Chondrocyte (in vitro differentiated cells): ENCODE results near the gene MAML1. TPM values are rescaled to one million over a fixed set of nuclear protein-coding genes. Genes with fewer than 3 reads are reported as not detected.
"Not testable (repeated sequence)": the region's sequence is repeated elsewhere in the genome, so short reads cannot be mapped to it uniquely, and the experiment has no call there.

Source experiments
- DNase-seq: peaks from one replicate; pipeline ENCODE4 v3.0.0; 2021; ENCODE audit warnings: mixed read lengths, low spot score
- H3K27ac Mint-ChIP-seq: one replicate; pipeline ENCODE4 v1.8.0; 2021; ENCODE audit warnings: mild to moderate bottlenecking, moderate library complexity, mixed read lengths; ENCODE audit not compliant: unreplicated experiment
- H3K27me3 Mint-ChIP-seq: 2 replicates; pipeline ENCODE4 v1.8.0; 2021; ENCODE audit warnings: low read depth, mixed read lengths
- H3K36me3 Mint-ChIP-seq: 2 replicates; pipeline ENCODE4 v1.8.0; 2021; ENCODE audit warnings: low read depth, mixed read lengths
- H3K4me1 Mint-ChIP-seq: 2 replicates; pipeline ENCODE4 v1.8.0; 2021; ENCODE audit warnings: low read depth, mild to moderate bottlenecking, mixed read lengths
- H3K4me3 Mint-ChIP-seq: one replicate; pipeline ENCODE4 v1.8.0; 2021; ENCODE audit warnings: mild to moderate bottlenecking, moderate library complexity, mixed read lengths; ENCODE audit not compliant: unreplicated experiment
- H3K9me3 Mint-ChIP-seq: 2 replicates; pipeline ENCODE4 v1.8.0; 2021; ENCODE audit warnings: low read depth, mixed read lengths
- CTCF ChIP-seq: fragments of 200-600 bp; sonication (generic); IDR thresholded peaks from 2 replicates; pipeline ENCODE4 v1.5.0; 2021; ENCODE audit warnings: antibody characterized with exemption, mild to moderate bottlenecking, moderate library complexity
- long read RNA-seq: library from polyadenylated mRNA; stranded (forward); transcript quantifications from one replicate; pipeline ENCODE4 v2.0.0, GENCODE V29; 2021
- total RNA-seq: library from RNA; stranded (reverse); gene quantifications from 3 replicates; pipeline ENCODE4 v1.2.1, GENCODE V29; 2021

MAML1 gene
- total RNA-seq: 29.3 to 29.9 TPM (median 29.9 TPM) in 3 replicates
- long read RNA-seq, partial matches to known transcripts: 2 of 6 reads
- long read RNA-seq, other reads (novel, unspliced or antisense): 4 of 6 reads

- Mint-ChIP-seq H3K9me3 (no peaks in the 10 kb centered on the region), H3K27me3 (no peaks in the 10 kb centered on the region), H3K4me1 (peaks cover 45% of the 10 kb centered on the region), H3K4me3 (peak within 1 kb of the TSS; percentile 92), H3K27ac (peak within 1 kb of the TSS; percentile 97), H3K36me3 (peaks cover 8% of the 10 kb centered on the region)
- peak; percentile 100 for DNase-seq
- TF ChIP-seq CTCF: no peak
These were observed at the start of gene MAML1 for GRCh38 chr5:179732412-179732917. MAML1 (plus strand) TSS chr5:179732822; CDS start chr5:179733113, 291 bp downstream.

- not testable (repeated sequence) for H3K4me1 Mint-ChIP-seq, DNase-seq, H3K36me3 Mint-ChIP-seq, H3K27ac Mint-ChIP-seq, H3K4me3 Mint-ChIP-seq, H3K9me3 Mint-ChIP-seq, H3K27me3 Mint-ChIP-seq
These were observed 43.4 kb upstream of the MAML1 start for GRCh38 chr5:179689212-179689611.

GRCh38 chr5:179694561-179694960, 38.1 kb upstream of the MAML1 start:
- no peak for TF ChIP-seq CTCF

GRCh38 chr5:179696603-179697002, 36.0 kb upstream of the MAML1 start:
- DNase-seq: no peak
- no peaks in the 10 kb centered on the region for H3K36me3 Mint-ChIP-seq
- H3K27ac Mint-ChIP-seq: no peak overlapping the region
- H3K27me3 Mint-ChIP-seq: no peaks in the 10 kb centered on the region
- H3K4me3 Mint-ChIP-seq: no peak overlapping the region
- H3K4me1 Mint-ChIP-seq: peaks cover 26% of the 10 kb centered on the region
- no peak for TF ChIP-seq CTCF
- H3K9me3 Mint-ChIP-seq: no peaks in the 10 kb centered on the region

More at GRCh38 chr5:179694561-179694960, 38.1 kb upstream of the MAML1 start:
- H3K4me3 Mint-ChIP-seq: no peak overlapping the region
- peaks cover 3% of the 10 kb centered on the region for H3K36me3 Mint-ChIP-seq
- H3K27me3 Mint-ChIP-seq: no peaks in the 10 kb centered on the region
- peaks cover 14% of the 10 kb centered on the region for H3K4me1 Mint-ChIP-seq
- no peak for DNase-seq
- H3K9me3 Mint-ChIP-seq: no peaks in the 10 kb centered on the region
- H3K27ac Mint-ChIP-seq: no peak overlapping the region

- DNase-seq: peak; percentile 21
- Mint-ChIP-seq H3K27ac (peak overlapping the region; percentile 99), H3K36me3 (peaks cover 2% of the 10 kb centered on the region), H3K9me3 (no peaks in the 10 kb centered on the region), H3K4me3 (peak overlapping the region; percentile 13), H3K4me1 (peaks cover 29% of the 10 kb centered on the region), H3K27me3 (no peaks in the 10 kb centered on the region)
- no peak for TF ChIP-seq CTCF
These were observed 35.5 kb upstream of the MAML1 start for GRCh38 chr5:179697108-179697507.

- H3K27me3 Mint-ChIP-seq, DNase-seq, H3K9me3 Mint-ChIP-seq, H3K36me3 Mint-ChIP-seq: not testable (repeated sequence)
- Mint-ChIP-seq H3K27ac (peak overlapping the region; percentile 99), H3K4me1 (peaks cover 33% of the 10 kb centered on the region), H3K4me3 (peak overlapping the region; percentile 88)
These were observed 35.1 kb upstream of the MAML1 start for GRCh38 chr5:179697543-179697942.
